OCI-LY7 (cell line): Measurements from ENCODE around the gene ARFGAP2.

Experiments
- CTCF ChIP-seq: fragments of 200-600 bp; sonication (generic); conservative IDR thresholded peaks from 2 replicates; pipeline ENCODE4 v1.5.1; 2014; ENCODE audit warnings: mild to moderate bottlenecking, antibody characterized with exemption, low read length, moderate library complexity, mixed read lengths
- EZH2phosphoT487 ChIP-seq: fragments of 200-600 bp; sonication (generic); IDR thresholded peaks from 2 replicates; pipeline ENCODE4 v1.6.1; 2018; ENCODE audit warnings: low read depth, borderline replicate concordance, mild to moderate bottlenecking, mixed run types, antibody characterized with exemption, low read length, moderate library complexity, mixed read lengths

- TF ChIP-seq CTCF (no peak), EZH2phosphoT487 (no peak)
These were observed 45.5 kb downstream of the ARFGAP2 start for GRCh38 chr11:47131136-47131535.
